Activated CD8-positive, alpha-beta memory T cell treated with anti-CD3 and anti-CD28 coated beads for 4 hours (primary cell): ENCODE measurements around the gene PRKG1.
"Not testable (repeated sequence)": the region's sequence is repeated elsewhere in the genome, so short reads cannot be mapped to it uniquely, and the experiment has no call there.

Experiments
- DNase-seq, 2 donors: peaks; one replicate each; pipeline ENCODE4 v3.0.0-alpha.2; 2020; ENCODE audit warnings: low read depth in 2 of 2

The PRKG1 gene

GRCh38 chr10:52212802-52213201 is 1138.5 kb downstream of the PRKG1 start:
- no peak for DNase-seq

- no peak for DNase-seq
These were observed 1139.0 kb downstream of the PRKG1 start for GRCh38 chr10:52213321-52213752.

GRCh38 chr10:52215745-52216361 is 1141.6 kb downstream of the PRKG1 start:
- DNase-seq = peak in 1 of 2 donors; percentile 2

- DNase-seq = no peak
These were observed 1142.6 kb downstream of the PRKG1 start for GRCh38 chr10:52216852-52217251.

- DNase-seq = no peak
These were observed 1143.2 kb downstream of the PRKG1 start for GRCh38 chr10:52217531-52217930.

GRCh38 chr10:52220947-52221346 is 1146.7 kb downstream of the PRKG1 start:
- DNase-seq = no peak

- no peak for DNase-seq
These were observed 1147.6 kb downstream of the PRKG1 start for GRCh38 chr10:52221923-52222322.

GRCh38 chr10:52226197-52226847 is 1152.0 kb downstream of the PRKG1 start:
- DNase-seq = no peak

- DNase-seq = no peak
These were observed 1154.3 kb downstream of the PRKG1 start for GRCh38 chr10:52228556-52228955.

GRCh38 chr10:52229291-52229931 is 1155.1 kb downstream of the PRKG1 start:
- no peak for DNase-seq

GRCh38 chr10:52232561-52233350 is 1158.5 kb downstream of the PRKG1 start:
- DNase-seq = no peak

GRCh38 chr10:52233351-52233991 is 1159.2 kb downstream of the PRKG1 start:
- not testable (repeated sequence) for DNase-seq

GRCh38 chr10:52239771-52240170 is 1165.5 kb downstream of the PRKG1 start:
- no peak for DNase-seq

- no peak for DNase-seq
These were observed 1171.3 kb downstream of the PRKG1 start for GRCh38 chr10:52245547-52245946.

- DNase-seq = not testable (repeated sequence)
These were observed 1173.6 kb downstream of the PRKG1 start for GRCh38 chr10:52247929-52248328.

- no peak for DNase-seq
These were observed 1174.5 kb downstream of the PRKG1 start for GRCh38 chr10:52248697-52249306.

- DNase-seq = no peak
These were observed 1175.6 kb downstream of the PRKG1 start for GRCh38 chr10:52249850-52250395.

- no peak for DNase-seq
These were observed 1176.2 kb downstream of the PRKG1 start for GRCh38 chr10:52250510-52250909.

GRCh38 chr10:52252307-52252706 is 1178.0 kb downstream of the PRKG1 start:
- no peak for DNase-seq

- DNase-seq = no peak
These were observed 1182.8 kb downstream of the PRKG1 start for GRCh38 chr10:52256832-52257691.
